HepG2 (cell line): ENCODE measurements around the gene ZNF513. TPM values are rescaled to one million over a fixed set of nuclear protein-coding genes. Genes with fewer than 3 reads are reported as not detected.

Source experiments
- ARNT ChIP-seq: fragments of 450-650 bp; IDR thresholded peaks from 2 replicates; pipeline ENCODE4 v1.6.1; 2017
- ATF3 ChIP-seq: sonication (generic); formaldehyde crosslinking; IDR thresholded peaks from 2 replicates; pipeline ENCODE4 v1.4.0; 2020; ENCODE audit warnings: missing genetic modification reagents
- CREB1 ChIP-seq, 2 experiments: fragments of 450-650 bp in 1 of 2; IDR thresholded peaks; 2 replicates each; pipeline ENCODE4 v1.6.1; 2016 to 2017; ENCODE audit warnings: control low read depth in 1 of 2, mild to moderate bottlenecking in 1 of 2, missing compliant biosample characterization in 1 of 2, missing genetic modification characterization in 1 of 2
- DZIP1 ChIP-seq: sonication (generic); formaldehyde crosslinking; IDR thresholded peaks from 2 replicates; pipeline ENCODE4 v1.5.0; 2020; ENCODE audit warnings: mild to moderate bottlenecking, missing genetic modification reagents
- FOXM1 ChIP-seq: sonication (generic); formaldehyde crosslinking; IDR thresholded peaks from 2 replicates; pipeline ENCODE4 v1.5.0; 2020; ENCODE audit warnings: missing genetic modification reagents
- KLF16 ChIP-seq, 2 experiments: sonication (generic) in 1 of 2; formaldehyde crosslinking in 1 of 2; IDR thresholded peaks; 2 replicates each; pipeline versions ENCODE4 v1.6.1 to v1.8.0; 2016 to 2023; ENCODE audit warnings: missing genetic modification reagents in 2 of 2, missing compliant biosample characterization in 1 of 2
- LRRFIP1 ChIP-seq: sonication (generic); formaldehyde crosslinking; conservative IDR thresholded peaks from 2 replicates; pipeline ENCODE4 v1.4.0; 2020; ENCODE audit warnings: missing genetic modification reagents
- PHF8 ChIP-seq: sonication (generic); formaldehyde crosslinking; IDR thresholded peaks from 2 replicates; pipeline ENCODE4 v1.5.0; 2020; ENCODE audit warnings: missing genetic modification reagents
- SIX4 ChIP-seq: sonication (generic); formaldehyde crosslinking; IDR thresholded peaks from 2 replicates; pipeline ENCODE4 v1.4.0; 2020; ENCODE audit warnings: missing genetic modification reagents
- SNRNP70 ChIP-seq: fragments of 200-400 bp; formaldehyde crosslinking; IDR thresholded peaks from 2 replicates; pipeline ENCODE4 v1.6.1; 2017; ENCODE audit warnings: mild to moderate bottlenecking, low read depth, low read length, moderate library complexity
- SYNCRIP ChIP-seq: fragments of 200-400 bp; formaldehyde crosslinking; IDR thresholded peaks from 2 replicates; pipeline ENCODE4 v1.6.1; 2018; ENCODE audit warnings: mild to moderate bottlenecking, low read depth, low read length; ENCODE audit not compliant: insufficient read depth
- ZKSCAN1 ChIP-seq: fragments of 150-350 bp; IDR thresholded peaks from 2 replicates; pipeline ENCODE4 v1.6.1; 2014; ENCODE audit warnings: low read length
- ZNF121 ChIP-seq: sonication (generic); formaldehyde crosslinking; IDR thresholded peaks from 2 replicates; pipeline ENCODE4 v1.5.0; 2020; ENCODE audit warnings: mild to moderate bottlenecking, missing genetic modification reagents
- ZNF354B ChIP-seq: sonication (generic); formaldehyde crosslinking; IDR thresholded peaks from 2 replicates; pipeline ENCODE4 v1.8.0; 2022; ENCODE audit warnings: mild to moderate bottlenecking, missing genetic modification reagents
- ZNF788 ChIP-seq: sonication (generic); formaldehyde crosslinking; IDR thresholded peaks from 2 replicates; pipeline ENCODE4 v1.5.0; 2020; ENCODE audit warnings: mild to moderate bottlenecking, missing genetic modification reagents, borderline replicate concordance
- ZSCAN9 ChIP-seq: IDR thresholded peaks from 2 replicates; pipeline ENCODE4 v1.6.1; 2016; ENCODE audit warnings: borderline replicate concordance
- polyA plus RNA-seq, 8 experiments: library from polyadenylated mRNA; depleted of rRNA in 3 of 8; stranded (reverse) in 7 of 8; unstranded in 1 of 8; fragments of >200 nt; fragmentation: Illumina TruSeq in 4 of 8; extraction: Trizol in 4 of 8; gene quantifications; 2 replicates each; pipeline versions ENCODE4 v1.2.1 to v1.2.3, GENCODE V29; 2011 to 2016; ENCODE audit warnings: low read depth in 4 of 8, missing spikeins in 1 of 8, mixed read lengths in 1 of 8; ENCODE audit not compliant: insufficient read depth in 1 of 8
- total RNA-seq, 5 experiments: library from RNA; depleted of rRNA; stranded (reverse); fragments of >200 nt; fragmentation: Illumina TruSeq; extraction: Trizol; gene quantifications; 2 replicates each; pipeline ENCODE4 v1.2.3, GENCODE V29; 2016; ENCODE audit warnings: low read depth in 1 of 5
- TF ChIP-seq, protein P1 (sequence below): sonication (generic); formaldehyde crosslinking; IDR thresholded peaks from 2 replicates; pipeline ENCODE4 v1.8.1; 2022; ENCODE audit warnings: low read depth, mild to moderate bottlenecking, missing genetic modification reagents

Gene ZNF513
- total and polyA plus RNA-seq, 2 of the 13 experiments (the other 11 are each of a cell fraction or from before 2014, with no cell fraction given), result 4.9 to 6.3 TPM

DNA sequence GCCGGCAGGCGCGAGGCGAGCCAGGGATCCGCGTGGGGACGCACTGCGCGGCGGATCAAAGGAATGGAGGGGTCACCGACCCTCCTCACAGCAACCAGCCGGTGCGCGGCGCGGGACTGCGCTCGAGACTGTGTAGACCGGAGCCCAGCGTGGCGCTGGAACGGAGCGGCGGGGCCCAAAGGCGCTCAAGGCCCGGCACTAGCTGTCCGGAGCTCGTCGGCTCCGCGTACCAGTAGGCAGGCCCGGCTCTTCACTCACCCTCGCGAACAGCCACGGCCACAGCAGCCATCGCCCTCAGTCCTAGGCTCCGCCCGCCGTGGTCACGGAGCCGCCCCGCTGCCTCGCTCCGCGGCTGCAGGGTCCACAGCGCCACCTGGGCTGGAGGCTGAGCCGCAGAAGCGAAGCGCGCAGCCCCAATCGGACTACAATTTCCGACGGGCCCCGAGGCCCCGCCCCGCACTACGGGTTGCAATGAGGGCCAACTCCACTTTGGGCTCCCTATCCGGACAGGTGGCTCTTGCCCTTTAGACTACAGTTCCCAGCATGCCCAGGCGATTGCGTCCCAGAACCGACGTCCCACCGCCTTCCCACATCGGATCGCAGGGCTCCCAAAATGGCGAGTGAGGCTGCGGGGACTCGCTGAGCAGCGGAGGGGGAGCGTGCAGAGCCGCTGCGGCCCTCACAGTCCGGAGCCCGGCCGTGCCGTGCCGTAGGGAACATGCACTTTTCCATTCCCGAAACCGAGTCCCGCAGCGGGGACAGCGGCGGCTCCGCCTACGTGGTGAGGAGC is 10.3 kb downstream of the ZNF513 start, which contains the start of the genes EIF2B4 and SNX17 (continued):
- no peak; the same call in none of the 2 replicates for TF ChIP-seq ZNF354B (CRISPR knock-in tag)
- peak; percentile 84 to 97; a peak in 3 of 4 replicates for TF ChIP-seq KLF16 (CRISPR knock-in tag; IDR thresholded peaks at IDR 0.05)
- peak; percentile 34; the same call in 1 of the 2 replicates for TF ChIP-seq SIX4 (CRISPR knock-in tag)
- no peak for TF ChIP-seq ARNT
- TF ChIP-seq, protein P1, sequence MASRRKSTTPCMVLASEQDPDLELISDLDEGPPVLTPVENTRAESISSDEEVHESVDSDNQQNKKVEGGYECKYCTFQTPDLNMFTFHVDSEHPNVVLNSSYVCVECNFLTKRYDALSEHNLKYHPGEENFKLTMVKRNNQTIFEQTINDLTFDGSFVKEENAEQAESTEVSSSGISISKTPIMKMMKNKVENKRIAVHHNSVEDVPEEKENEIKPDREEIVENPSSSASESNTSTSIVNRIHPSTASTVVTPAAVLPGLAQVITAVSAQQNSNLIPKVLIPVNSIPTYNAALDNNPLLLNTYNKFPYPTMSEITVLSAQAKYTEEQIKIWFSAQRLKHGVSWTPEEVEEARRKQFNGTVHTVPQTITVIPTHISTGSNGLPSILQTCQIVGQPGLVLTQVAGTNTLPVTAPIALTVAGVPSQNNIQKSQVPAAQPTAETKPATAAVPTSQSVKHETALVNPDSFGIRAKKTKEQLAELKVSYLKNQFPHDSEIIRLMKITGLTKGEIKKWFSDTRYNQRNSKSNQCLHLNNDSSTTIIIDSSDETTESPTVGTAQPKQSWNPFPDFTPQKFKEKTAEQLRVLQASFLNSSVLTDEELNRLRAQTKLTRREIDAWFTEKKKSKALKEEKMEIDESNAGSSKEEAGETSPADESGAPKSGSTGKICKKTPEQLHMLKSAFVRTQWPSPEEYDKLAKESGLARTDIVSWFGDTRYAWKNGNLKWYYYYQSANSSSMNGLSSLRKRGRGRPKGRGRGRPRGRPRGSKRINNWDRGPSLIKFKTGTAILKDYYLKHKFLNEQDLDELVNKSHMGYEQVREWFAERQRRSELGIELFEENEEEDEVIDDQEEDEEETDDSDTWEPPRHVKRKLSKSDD (CRISPR knock-in tag), result 0 out of 2 replicates have a peak, but pooled peaks have one; percentile 69
- TF ChIP-seq ATF3, result 0 out of 2 replicates have a peak, but pooled peaks have one; percentile 6
- peak; percentile 85 for TF ChIP-seq CREB1 (IDR thresholded peaks at IDR 0.05)
- TF ChIP-seq CREB1 (CRISPR knock-in tag; IDR thresholded peaks at IDR 0.05), result peak; percentile 96
- TF ChIP-seq ZKSCAN1, result 0 out of 2 replicates have a peak, but pooled peaks have one; percentile 10
- no peak; the same call in 1 of the 2 replicates for TF ChIP-seq FOXM1 (CRISPR knock-in tag)
- peak; percentile 86 for TF ChIP-seq ZSCAN9 (CRISPR knock-in tag)
- no peak for TF ChIP-seq SYNCRIP
- no peak for TF ChIP-seq SNRNP70
- TF ChIP-seq DZIP1 (CRISPR knock-in tag), result no peak
- TF ChIP-seq ZNF788, result peak; percentile 99
- peak; percentile 99 for TF ChIP-seq PHF8 (CRISPR knock-in tag)
- peak; percentile 90 for TF ChIP-seq ZNF121
- TF ChIP-seq LRRFIP1, result no peak; the same call in 1 of the 2 replicates
